ENCODE data around the gene NRTN.
A peak's percentile ranks its signal among the peaks of the same experiment; 100 is the strongest.

NRTN gene

DNA sequence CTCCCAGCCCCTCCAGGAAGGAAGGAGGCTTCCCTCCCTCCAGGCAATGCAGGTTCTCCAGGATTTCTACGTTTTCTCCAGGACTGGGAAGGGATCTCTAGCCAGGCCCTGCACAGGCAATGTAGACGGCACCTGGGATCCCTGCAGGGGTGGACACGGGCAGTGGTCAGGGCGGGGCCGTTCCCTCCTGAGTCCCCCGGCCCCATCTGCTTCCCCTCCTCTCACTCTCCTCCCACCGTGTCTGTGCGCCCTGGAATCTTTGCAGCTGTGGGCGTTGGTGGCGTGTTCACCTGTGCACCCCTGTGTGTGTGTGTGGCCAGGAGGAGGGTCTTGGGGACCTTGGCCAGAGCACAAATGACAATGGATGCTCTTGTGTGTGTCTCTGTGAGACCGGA lies 10.0 kb downstream of the NRTN start:
- DNase-seq (ENCODE audit: low spot score) = no peak

DNA sequence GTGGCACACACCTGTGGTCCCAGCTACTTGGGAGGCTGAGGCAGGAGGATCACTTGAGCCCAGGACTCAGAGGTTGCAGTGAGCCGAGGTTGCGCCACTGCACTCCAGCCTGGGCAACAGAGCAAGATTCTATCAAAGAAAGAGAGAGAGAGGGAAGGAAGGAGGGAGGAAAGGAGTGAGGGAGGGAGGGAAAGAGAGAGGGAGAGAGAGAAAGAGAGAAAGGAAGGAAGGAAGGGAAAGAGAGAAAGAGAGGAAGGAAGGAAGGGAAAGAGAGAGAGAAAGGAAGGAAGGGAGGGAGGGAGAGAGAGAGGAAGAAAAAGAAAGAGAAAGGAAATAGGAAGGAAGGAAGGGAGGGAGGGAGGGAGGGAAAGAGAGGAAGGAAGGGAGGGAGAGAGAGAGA lies 12.4 kb downstream of the NRTN start:
- DNase-seq (ENCODE audit: low spot score) = no peak

DNA sequence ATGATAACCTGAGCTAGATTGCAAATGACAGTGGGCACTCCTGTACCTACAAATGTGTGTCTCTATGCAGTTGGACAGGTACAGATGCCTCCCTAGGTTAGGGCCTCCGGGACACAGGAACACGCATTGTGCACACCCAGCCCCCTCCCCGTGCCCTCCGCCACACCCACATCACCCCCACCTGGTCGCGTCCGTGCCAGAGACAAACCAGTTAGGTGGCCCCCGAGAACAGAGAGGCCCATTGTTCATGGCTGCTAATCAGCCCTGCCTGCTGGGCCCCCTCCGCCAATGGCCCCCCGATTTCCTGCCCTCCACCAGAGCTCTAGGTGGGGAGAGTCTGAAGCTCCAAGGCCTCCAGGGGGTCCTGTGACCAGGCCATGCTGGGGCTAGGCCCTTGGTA lies 13.7 kb downstream of the NRTN start:
- no peak for DNase-seq (ENCODE audit: low spot score)

DNA sequence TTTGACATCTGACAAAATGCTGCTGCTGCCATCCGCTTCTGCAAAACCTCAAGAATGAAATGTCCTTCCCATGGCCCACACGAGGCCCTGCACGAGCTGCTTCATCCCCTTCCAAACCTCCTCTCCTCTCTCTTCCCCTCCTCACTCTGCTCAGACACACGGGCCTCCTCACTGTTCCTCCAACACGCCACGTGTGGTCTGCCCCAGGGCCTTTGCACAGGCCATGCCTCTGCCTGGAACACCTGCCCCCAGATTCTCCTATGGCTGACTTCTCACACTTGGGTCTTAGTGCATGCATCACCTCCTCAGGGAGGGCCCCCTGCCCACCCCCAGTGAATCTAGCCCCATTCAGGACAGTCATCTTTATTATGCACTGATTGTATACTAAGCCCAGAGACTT lies 15.9 kb downstream of the NRTN start:
- no peak for DNase-seq (ENCODE audit: low spot score)

DNA sequence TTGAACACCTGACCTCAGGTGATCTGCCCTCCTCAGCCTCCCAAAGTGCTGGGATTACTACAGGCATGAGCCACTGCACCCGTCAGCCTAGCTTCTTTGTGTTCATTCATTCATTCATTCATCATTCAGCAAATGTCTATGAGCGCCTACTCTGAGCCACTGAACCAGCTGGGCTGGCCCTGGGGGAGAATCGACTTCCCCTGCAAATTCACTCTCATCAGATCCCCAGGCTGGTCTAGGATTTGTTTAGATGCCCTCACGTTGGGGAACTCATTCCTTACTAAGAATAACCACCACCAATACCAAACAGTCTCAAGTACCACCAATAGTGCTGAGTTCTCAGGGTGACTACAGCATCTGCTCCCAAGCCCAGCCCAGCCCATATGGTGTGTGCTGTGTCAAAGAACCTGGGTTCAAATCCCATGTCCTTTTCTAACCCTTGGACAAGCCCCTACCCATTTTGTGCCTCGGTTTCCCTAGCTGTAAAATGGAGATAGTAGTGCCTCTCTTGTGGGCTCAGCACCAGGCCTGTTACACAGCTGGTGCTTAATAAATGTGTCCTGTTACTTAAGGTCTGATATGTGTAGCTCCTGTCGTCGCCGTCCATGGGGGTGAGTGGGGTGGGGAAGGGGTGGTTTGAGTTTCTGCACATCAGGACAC lies 16.8 kb downstream of the NRTN start:
- DNase-seq (ENCODE audit: low spot score) = no peak

DNA sequence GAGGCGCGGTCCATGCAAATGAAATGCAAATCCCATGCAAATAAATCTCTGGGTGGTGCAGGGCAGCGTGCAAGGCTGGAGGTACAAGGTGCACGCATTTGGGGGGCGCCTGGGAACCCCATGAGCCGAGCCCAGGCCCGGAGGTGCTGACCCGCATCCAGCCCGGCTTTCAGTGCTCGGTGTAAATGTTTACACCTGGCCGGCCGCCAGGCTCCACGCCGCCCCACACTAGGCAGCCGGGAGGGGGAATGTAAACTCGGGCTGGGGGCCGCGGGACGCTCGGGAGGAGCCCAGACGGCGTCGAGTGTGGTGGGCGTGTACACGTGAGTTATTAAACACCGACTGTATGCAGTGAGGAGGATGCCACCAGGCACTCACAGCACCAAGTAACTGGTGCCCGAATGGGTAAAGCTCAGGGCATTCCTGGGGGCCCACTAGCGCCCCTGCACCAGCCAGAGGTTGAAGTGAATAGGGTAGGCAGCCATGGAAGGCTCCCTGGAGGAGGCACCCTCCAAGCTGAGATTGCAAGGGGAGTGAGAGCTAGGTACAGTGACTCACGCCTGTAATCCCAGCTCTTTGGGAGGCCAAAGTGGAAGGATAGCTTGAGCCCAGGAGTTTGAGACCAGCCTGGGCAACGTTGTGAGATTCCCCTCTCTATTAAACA lies 17.4 kb downstream of the NRTN start:
- DNase-seq (ENCODE audit: low spot score) = no peak

DNA sequence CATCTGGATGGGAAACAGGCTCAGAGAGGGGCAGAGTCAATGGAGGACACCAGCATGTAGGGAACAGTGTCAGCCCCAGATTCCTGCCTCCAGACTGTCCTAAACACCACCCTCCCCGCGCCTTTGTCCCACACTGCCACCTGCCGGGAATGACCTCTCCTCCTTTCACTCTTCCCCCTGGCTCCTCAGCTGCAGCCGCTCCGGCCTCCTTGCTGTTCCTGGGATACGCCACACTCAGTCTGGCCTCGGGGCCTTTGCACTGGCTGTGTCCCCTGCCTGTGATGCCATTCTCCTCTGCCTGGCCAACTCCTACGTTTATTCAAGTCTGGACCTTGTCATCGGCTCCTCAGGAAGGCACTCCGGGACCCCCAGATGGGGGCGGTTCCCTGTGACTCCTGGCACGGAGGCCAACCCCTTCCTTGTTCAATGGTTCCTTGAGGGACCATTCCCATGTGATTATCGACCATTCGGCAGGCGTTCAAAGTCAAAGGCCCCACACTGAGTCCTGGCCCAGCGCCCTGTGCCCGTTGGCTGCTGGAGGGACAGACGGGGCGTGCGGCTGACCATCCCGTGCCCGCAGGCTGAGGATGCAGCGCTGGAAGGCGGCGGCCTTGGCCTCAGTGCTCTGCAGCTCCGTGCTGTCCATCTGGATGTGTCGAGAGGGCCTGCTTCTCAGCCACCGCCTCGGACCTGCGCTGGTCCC lies 18.9 kb downstream of the NRTN start:
- no peak for DNase-seq (ENCODE audit: low spot score)

DNA sequence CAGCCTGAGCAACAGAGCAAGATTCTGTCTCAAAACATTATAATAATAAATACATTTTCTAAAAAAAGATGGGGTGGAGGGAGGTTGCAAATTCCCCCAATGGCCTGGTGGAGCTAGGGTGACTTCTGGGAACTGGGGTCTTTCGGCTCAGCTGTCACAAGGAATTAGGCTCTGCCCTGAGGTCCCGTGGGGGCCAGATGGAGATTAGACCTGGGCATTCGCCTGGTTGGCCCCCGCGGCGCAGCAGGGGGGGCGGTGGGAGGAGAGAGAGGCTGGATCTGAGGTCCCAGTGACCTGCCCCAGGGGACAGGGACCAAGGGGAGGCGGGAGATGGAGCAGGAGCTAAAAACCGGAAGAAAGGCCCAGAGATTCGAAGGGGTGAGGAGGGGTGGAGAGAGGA lies 19.9 kb downstream of the NRTN start:
- no peak for DNase-seq (ENCODE audit: low spot score)

DNA sequence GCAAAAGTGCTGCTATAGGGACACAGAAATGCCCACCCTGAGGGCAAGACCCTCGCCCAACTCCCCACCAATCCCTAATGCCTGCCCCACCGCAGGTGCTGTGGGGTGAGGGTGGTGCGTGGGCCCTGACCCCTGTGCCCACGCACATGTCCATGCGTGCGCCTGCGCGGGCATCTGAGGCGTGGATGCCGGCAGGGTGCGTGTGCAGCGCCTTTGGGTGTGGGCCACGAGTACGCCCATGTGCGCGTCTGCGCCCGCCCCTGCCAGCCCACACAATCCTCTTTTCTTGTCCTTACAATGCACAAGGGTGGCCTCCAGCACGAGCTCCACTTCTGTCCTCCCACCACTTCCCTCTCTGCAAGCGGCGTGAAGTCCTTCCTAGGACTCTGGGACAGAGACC lies 20.3 kb downstream of the NRTN start:
- DNase-seq (ENCODE audit: low spot score) = no peak

DNA sequence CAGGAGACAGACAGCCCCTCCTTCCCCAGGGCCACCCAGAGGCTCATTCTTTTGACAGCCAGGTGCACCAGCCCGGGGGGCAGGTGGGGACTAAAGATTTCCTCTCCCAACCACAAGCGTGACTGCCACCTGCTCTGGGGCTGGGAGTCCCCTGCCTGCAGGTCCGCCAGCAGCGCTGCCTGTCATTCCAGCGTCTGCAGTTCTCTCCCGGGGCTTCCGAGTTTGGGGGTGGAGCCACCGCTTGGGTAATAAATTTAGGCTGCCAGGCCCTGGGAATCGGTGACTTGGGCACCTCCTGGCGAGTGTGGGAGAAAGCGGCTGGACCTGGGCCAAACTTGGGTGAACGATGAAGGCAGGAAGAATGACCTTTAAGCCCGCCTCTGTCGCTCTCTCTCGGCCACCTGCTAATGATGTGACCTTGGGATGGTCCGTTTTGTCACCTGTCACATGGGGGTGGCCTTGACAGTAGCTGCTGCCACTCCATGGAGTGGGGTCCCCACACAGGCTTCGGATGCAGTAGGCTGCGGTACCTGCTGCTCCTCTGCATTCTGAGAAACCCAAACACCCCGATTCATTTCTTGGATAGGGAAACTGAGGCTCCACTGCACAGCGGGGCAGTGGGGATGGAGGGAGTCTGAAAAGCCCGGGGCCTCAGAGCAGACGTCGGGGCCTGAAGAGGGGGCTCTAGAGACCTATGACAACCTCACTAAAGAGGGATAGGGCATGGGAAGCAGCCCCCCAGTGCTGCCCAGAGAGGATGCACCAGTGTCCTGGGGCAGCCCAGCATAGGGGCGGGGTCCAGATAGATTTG lies 21.9 kb downstream of the NRTN start:
- DNase-seq (ENCODE audit: low spot score) = peak; percentile 68

DNA sequence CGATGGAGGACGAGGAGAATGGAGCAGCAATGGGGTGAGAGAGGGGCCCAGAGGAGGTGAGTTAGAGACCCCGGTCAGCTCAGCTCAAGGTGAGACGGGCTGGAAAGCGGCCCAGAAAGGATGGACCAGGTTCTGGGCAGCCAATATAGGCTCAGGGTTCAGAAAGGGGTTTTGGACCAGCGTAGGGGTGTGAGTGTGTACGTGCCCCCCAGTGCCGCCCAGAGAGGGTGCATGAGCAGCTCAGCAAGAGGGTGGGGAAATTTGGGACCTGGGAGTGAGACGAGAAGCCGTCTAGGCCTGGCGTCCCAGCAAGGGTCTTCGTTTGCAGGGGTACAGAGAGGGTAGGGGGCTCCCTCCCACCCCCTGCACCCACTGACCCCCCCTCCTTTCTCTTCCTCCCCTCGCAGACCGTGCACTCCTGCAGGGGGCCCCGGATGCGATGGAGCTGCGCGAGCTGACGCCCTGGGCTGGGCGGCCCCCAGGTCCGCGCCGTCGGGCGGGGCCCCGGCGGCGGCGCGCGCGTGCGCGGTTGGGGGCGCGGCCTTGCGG lies 22.5 kb downstream of the NRTN start:
- DNase-seq (ENCODE audit: low spot score) = no peak

DNA sequence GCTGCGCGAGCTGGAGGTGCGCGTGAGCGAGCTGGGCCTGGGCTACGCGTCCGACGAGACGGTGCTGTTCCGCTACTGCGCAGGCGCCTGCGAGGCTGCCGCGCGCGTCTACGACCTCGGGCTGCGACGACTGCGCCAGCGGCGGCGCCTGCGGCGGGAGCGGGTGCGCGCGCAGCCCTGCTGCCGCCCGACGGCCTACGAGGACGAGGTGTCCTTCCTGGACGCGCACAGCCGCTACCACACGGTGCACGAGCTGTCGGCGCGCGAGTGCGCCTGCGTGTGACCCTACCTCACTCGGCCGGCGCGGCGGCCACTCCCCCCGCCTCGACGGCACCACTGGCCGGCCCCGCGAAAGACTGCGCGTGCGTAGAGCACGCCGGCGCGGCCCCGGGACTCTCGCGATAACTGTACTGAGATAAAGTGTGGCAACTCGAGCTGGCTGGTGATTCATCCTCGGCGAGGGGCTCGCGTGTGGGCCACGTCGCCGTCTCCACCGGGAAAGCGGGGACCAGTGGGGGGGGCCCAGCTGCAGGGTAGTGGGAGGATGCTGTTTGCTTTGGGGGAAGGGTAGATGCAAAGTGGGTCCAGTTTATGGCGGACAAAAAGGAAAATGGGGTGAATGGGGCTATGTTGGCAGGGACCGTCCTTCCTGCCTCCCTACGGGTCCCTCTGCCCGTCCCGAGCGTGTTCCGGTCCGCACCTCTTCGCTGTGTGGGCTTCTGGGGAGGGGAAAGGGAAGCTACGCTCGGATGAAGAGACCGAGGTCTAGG lies 23.2 kb downstream of the NRTN start:
- DNase-seq (ENCODE audit: low spot score) = peak; percentile 97

DNA sequence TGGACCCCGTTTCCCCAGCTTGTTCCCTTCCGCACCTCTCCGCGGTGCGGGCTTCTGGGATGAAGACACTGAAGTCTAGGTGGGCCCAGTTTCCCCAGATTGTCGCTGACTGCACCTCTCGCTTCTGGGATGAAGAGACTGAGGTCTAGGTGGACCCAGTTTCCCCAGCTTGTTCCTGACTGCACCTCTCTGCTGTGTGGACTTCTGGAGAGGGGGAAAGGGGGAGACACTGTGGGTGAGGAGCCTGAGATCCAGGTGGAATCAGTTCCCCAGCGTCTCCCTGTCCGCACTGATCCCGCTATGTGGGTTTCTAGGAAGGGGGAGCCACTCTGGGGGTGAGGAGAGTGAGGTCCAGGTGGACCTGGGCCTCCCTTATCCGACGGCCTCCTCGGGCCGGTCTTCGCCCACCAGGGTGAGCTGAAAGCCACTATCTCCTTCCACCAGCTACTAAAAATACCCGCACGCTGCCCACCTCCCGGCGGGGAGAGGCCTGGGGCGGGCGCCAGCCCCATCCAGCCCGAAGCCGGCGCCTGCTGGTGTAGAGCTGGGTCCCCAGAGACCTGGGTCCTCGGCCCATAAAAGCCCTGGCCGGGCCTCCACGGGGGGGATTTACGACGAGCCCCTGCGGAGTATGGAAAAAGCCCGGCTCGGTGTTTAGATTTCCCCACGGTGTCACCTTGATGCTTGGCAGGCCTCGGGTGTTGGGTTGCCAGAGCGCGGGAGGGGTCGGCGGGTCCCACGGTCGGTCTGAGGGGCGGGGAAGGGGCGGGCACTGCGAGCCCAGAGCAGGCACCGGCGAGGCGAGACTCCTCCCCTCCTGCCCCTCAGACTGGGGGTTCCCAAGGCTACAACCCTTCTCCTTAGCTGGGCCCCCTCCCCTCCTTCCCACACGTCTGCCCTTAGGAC lies 24.0 kb downstream of the NRTN start:
- peak; percentile 85 for DNase-seq (ENCODE audit: low spot score)

DNA sequence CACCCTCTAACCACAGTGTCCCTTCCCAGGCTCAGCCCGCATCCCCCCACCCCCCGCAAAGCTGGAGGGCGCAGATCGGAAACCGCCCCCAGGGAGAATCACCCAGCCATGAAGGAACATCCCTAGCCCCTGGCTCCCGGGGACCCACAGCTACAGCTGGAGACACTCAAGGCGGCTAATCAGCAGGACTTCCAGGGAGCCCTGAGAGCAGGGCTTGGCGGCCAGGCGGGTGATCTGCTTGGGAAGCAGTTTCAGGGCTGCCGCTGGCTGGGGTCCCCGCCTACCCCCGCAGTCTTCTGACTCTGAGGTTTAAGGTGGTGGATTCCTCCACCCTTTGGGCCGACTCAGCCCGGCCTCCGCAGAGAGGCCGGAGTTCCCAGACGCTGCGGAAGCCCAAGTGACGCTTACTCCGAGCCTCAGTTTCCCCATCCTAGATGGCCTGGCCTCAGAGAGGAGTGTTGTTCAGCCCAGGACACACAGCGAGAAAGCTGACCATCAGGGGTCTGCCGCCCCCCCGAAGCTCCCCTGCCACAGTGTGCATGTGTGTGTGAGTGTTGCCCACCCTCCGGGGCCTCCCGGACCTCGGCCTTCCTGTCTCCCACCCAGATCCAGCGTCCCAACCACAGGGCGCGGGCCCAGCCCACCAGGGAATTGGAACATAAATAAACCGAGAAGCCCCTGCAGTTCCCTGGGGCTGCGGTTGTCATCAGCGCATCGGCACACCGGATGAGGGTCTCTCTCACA lies 24.9 kb downstream of the NRTN start:
- DNase-seq (ENCODE audit: low spot score) = no peak

DNA sequence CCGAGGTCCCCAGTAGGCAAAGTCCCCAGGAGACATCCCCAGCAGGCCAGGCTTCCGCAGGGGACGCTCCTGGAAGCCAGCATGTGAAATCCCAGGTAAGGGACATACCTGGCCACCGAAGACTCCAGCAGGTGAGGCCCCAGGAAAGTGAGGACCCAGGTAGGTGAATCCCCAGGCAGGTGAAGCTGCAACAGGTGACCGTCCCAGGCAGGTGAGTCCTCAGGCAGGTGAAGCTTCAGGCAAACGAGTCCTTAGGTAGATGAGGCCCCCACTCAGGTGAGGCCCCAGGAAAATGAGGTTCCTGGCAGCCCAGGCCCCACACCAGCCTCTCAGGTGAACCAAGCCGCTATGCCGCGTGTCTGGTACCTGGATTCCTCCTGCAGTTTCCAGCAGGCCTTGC lies 26.3 kb downstream of the NRTN start:
- no peak for DNase-seq (ENCODE audit: low spot score)

DNA sequence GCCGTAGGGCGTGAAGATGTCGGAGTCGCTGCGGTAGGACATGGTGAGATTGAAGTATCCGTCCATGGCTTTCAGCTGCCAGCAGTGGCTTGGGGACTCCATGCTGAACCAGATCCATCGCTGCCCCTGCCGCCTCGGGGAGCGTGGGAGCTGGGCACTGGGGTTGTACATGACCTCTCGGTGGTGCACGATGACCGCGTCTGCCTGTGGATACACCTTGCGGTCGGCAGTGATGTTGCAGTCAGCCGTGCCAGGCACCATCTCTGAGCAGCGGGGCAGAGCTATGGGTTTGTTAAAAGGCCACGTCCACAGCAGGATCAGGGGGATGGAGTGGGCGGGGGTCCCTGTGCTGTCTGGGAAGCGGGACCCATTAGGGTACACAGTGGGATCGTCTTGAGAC lies 27.2 kb downstream of the NRTN start:
- DNase-seq (ENCODE audit: low spot score) = no peak

DNA sequence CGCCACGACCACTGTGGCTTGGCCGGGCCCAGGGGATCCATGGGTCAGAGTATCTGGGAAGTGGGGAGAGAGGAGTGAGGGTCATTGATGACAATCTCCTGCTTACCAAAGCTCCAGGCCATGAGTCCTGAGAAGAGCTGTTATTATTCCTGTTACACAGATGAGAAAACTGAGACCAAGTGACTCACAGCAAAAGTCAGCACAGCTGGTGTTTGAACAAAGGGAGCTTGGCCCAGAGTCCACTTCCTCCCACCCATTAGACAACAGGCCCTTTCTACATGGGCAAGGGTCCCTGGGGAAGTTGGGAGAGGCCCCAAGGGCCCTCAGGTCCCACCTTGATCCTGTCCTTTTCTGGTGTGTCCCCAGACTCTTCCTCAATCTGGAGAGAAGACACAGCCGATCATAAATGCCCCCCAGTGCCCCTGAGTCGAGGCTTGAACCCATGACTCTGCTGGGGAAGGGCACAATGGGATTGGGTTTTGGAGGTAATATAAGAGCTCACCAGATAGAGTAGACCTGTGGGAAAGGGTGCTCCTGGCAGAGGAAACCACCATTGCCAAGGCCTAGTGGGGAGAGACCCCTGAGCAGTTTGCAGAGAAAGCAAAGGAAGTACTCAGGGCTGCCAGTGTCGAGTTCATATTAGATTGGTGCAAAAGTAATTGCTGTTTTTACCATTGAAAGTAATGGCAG lies 27.8 kb downstream of the NRTN start:
- DNase-seq (ENCODE audit: low spot score) = peak; percentile 1

DNA sequence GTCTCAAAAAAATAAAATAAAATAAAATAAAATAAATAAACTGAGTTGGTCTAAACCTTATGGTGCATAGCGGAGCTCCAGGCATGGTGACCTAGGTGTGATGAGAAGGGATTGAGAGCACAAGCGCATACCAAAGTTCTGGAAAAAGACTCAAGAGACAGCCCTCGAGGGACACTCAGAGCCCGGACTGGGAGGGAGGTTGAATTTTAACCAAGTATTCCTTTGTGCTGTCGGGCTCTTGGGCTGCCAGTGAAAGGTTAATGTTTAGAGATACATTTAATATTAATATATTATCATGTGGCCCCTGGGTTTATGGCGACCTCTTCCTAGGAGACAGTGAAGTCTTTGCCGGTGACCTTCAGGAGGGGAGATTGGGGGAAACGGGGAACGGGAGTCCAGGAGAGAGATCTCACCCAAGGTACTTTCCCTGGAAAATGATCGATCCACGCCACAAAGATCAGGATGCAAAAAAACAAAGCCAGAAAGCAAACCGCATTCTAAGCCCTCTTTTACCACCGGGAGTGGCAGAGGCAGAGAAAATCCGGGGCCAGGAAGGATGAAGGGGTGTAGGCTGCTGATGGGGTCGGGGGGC lies 33.0 kb downstream of the NRTN start:
- DNase-seq (ENCODE audit: low spot score) = no peak

Data from iPS-NIHi11 (cell line).